Measurements from ENCODE around the gene TMEM43. TPM values are rescaled to one million over a fixed set of nuclear protein-coding genes. Genes with fewer than 3 reads are reported as not detected.

TMEM43 gene
- total RNA-seq, 1 experiment from 2014 or later = 32.4 TPM

DNA sequence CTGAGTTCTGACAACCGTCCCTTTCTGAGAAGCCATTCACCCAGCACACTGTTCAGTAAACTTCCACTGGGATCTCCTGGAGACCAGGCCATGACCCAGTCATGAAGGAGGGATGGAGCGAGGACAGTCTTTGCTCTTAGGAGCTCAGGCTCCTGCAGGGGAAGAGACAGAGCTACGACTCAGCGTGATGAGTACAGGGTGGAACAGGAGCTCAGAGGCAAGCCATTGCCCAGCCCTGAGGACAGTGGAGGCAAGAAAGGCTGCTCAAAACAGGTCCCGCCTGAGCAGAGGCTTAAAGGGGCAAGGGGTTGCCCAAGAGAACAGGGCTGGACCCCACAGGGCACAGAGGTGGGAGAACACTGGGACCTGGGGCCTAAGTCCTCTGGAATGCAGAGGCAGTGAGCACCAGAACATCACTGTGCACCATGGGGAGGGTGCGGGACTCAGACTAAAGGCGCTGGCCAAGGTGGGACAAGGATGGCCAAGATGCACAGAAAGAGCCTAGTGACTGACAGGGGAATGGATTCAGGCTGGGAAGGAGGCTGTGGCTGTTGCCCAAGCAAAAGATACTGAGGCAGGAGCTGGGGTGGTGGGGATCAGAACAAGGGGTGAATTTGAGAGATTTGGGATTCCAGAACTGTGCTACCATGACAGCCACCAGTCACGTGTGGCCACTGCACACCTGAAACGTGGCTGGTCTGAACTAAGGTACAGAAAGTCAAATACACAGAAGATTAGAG is 25.8 kb downstream of the TMEM43 start:
- no peak for DNase-seq (ENCODE audit: low read depth, low spot score)
- Histone ChIP-seq H2AFZ (ENCODE audit: low read depth, low read length, poor library complexity, severe bottlenecking) (no peak overlapping the region), H3K27me3 (ENCODE audit: insufficient read depth, low read length) (no peaks in the 10 kb centered on the region), H3K9ac (ENCODE audit: low read length) (no peak overlapping the region), H4K20me1 (ENCODE audit: insufficient read depth) (no peaks in the 10 kb centered on the region), H3K4me1 (ENCODE audit: control insufficient read depth in 1 of 2, insufficient read depth in 2 of 2, low read length in 2 of 2) (peaks cover 0 to under 1% of the 10 kb centered on the region in 2 experiments; a peak in 1 of 4 replicates), H3K4me3 (replicated peaks in 1 of 2; ENCODE audit: low read depth in 1 of 2, low read length in 2 of 2) (no peak overlapping the region), H3K9me2 (ENCODE audit: insufficient read depth) (no peaks in the 10 kb centered on the region), H3K27ac (ENCODE audit: low read depth, low read length) (no peak overlapping the region), H3K79me2 (ENCODE audit: insufficient read depth, low read length) (no peaks in the 10 kb centered on the region), H3K9me3 (ENCODE audit: control insufficient read depth in 1 of 2, insufficient read depth in 1 of 2, low read depth in 1 of 2, low read length in 2 of 2) (no peaks in the 10 kb centered on the region), H3K4me2 (ENCODE audit: low read length) (no peak overlapping the region), H3K36me3 (ENCODE audit: control insufficient read depth in 1 of 2, insufficient read depth in 2 of 2, low read length in 2 of 2) (peaks cover 6 to 12% of the 10 kb centered on the region in 2 experiments; a peak in 2 of 4 replicates)
- BruUV-seq (replicated peaks) = no TSS peak
- TF ChIP-seq EZH2phosphoT487 (IDR thresholded peaks at IDR 0.05; ENCODE audit: borderline replicate concordance) (no peak), ZFX (IDR thresholded peaks at IDR 0.05) (no peak), SRF (IDR thresholded peaks at IDR 0.05; ENCODE audit: low read depth) (no peak), ZNF274 (IDR thresholded peaks at IDR 0.05; ENCODE audit: low read depth, low read length) (no peak), EGR1 (IDR thresholded peaks at IDR 0.05; ENCODE audit: low read depth) (no peak), SIN3A (IDR thresholded peaks at IDR 0.05; ENCODE audit: low read depth) (no peak), POLR2A (IDR thresholded peaks at IDR 0.05; ENCODE audit: borderline replicate concordance, extremely low read depth, insufficient read depth, insufficient read length) (no peak), FOSL1 (IDR thresholded peaks at IDR 0.05; ENCODE audit: low read depth) (no peak), CBX3 (IDR thresholded peaks at IDR 0.05; ENCODE audit: low read depth) (no peak), RAD21 (IDR thresholded peaks at IDR 0.05; ENCODE audit: low read depth) (no peak), SP1 (IDR thresholded peaks at IDR 0.05; ENCODE audit: low read depth) (no peak)
- TF ChIP-seq, protein P1, sequence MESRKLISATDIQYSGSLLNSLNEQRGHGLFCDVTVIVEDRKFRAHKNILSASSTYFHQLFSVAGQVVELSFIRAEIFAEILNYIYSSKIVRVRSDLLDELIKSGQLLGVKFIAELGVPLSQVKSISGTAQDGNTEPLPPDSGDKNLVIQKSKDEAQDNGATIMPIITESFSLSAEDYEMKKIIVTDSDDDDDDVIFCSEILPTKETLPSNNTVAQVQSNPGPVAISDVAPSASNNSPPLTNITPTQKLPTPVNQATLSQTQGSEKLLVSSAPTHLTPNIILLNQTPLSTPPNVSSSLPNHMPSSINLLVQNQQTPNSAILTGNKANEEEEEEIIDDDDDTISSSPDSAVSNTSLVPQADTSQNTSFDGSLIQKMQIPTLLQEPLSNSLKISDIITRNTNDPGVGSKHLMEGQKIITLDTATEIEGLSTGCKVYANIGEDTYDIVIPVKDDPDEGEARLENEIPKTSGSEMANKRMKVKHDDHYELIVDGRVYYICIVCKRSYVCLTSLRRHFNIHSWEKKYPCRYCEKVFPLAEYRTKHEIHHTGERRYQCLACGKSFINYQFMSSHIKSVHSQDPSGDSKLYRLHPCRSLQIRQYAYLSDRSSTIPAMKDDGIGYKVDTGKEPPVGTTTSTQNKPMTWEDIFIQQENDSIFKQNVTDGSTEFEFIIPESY (IDR thresholded peaks at IDR 0.05; ENCODE audit: extremely low read depth, insufficient replicate concordance, low read length) = no peak
- TF ChIP-seq, protein P2, sequence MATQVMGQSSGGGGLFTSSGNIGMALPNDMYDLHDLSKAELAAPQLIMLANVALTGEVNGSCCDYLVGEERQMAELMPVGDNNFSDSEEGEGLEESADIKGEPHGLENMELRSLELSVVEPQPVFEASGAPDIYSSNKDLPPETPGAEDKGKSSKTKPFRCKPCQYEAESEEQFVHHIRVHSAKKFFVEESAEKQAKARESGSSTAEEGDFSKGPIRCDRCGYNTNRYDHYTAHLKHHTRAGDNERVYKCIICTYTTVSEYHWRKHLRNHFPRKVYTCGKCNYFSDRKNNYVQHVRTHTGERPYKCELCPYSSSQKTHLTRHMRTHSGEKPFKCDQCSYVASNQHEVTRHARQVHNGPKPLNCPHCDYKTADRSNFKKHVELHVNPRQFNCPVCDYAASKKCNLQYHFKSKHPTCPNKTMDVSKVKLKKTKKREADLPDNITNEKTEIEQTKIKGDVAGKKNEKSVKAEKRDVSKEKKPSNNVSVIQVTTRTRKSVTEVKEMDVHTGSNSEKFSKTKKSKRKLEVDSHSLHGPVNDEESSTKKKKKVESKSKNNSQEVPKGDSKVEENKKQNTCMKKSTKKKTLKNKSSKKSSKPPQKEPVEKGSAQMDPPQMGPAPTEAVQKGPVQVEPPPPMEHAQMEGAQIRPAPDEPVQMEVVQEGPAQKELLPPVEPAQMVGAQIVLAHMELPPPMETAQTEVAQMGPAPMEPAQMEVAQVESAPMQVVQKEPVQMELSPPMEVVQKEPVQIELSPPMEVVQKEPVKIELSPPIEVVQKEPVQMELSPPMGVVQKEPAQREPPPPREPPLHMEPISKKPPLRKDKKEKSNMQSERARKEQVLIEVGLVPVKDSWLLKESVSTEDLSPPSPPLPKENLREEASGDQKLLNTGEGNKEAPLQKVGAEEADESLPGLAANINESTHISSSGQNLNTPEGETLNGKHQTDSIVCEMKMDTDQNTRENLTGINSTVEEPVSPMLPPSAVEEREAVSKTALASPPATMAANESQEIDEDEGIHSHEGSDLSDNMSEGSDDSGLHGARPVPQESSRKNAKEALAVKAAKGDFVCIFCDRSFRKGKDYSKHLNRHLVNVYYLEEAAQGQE (IDR thresholded peaks at IDR 0.05; ENCODE audit: low read depth) = no peak
- TF ChIP-seq, protein P3, sequence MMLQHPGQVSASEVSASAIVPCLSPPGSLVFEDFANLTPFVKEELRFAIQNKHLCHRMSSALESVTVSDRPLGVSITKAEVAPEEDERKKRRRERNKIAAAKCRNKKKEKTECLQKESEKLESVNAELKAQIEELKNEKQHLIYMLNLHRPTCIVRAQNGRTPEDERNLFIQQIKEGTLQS (IDR thresholded peaks at IDR 0.05) = no peak
- TF ChIP-seq, protein P4, sequence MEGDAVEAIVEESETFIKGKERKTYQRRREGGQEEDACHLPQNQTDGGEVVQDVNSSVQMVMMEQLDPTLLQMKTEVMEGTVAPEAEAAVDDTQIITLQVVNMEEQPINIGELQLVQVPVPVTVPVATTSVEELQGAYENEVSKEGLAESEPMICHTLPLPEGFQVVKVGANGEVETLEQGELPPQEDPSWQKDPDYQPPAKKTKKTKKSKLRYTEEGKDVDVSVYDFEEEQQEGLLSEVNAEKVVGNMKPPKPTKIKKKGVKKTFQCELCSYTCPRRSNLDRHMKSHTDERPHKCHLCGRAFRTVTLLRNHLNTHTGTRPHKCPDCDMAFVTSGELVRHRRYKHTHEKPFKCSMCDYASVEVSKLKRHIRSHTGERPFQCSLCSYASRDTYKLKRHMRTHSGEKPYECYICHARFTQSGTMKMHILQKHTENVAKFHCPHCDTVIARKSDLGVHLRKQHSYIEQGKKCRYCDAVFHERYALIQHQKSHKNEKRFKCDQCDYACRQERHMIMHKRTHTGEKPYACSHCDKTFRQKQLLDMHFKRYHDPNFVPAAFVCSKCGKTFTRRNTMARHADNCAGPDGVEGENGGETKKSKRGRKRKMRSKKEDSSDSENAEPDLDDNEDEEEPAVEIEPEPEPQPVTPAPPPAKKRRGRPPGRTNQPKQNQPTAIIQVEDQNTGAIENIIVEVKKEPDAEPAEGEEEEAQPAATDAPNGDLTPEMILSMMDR (IDR thresholded peaks at IDR 0.05 in 2 of 3, conservative IDR thresholded peaks at IDR 0.05 in 1 of 3; ENCODE audit: borderline replicate concordance in 1 of 3, insufficient read depth in 1 of 3, low read depth in 2 of 3, low read length in 2 of 3) = no peak
- CTCF ChIA-PET = no interaction called here
- POLR2A ChIA-PET = no interaction called here
- no peak for ATAC-seq
- intact Hi-C loops (cut with micrococcal nuclease) = no loop called here
- RAD21 ChIA-PET (ENCODE audit: low non-redundant PET in 1 of 2, low total read pairs in 2 of 2, uncharacterized antibody in 2 of 2, unreplicated experiment in 2 of 2) = no interaction called here
